HG03025 (cell line): ENCODE data around the gene SPCS1.
"Not testable (repeated sequence)": the region's sequence is repeated elsewhere in the genome, so short reads cannot be mapped to it uniquely, and the experiment has no call there.

Experiments used
- ATAC-seq: cut with Tn5 transposase; IDR thresholded peaks from one replicate; pipeline ENCODE4 v1.9.1; 2021; ENCODE audit warnings: mild to moderate bottlenecking, moderate library complexity; ENCODE audit not compliant: unreplicated experiment, low FRiP score

Gene SPCS1

GRCh38 chr3:52728753-52729152, 22.8 kb downstream of the SPCS1 start:
- ATAC-seq, result not testable (repeated sequence)

- ATAC-seq, result no peak
Measured at GRCh38 chr3:52730681-52731080, 24.8 kb downstream of the SPCS1 start.

- ATAC-seq, result no peak
Measured at GRCh38 chr3:52731590-52731989, 25.7 kb downstream of the SPCS1 start.

GRCh38 chr3:52733256-52733891, 27.5 kb downstream of the SPCS1 start:
- ATAC-seq, result no peak

GRCh38 chr3:52739730-52740129, 33.8 kb downstream of the SPCS1 start:
- ATAC-seq, result no peak

GRCh38 chr3:52742418-52743041, 36.6 kb downstream of the SPCS1 start:
- ATAC-seq, result no peak

GRCh38 chr3:52743152-52743551, 37.2 kb downstream of the SPCS1 start:
- no peak for ATAC-seq

GRCh38 chr3:52743721-52744120, 37.8 kb downstream of the SPCS1 start:
- no peak for ATAC-seq

- no peak for ATAC-seq
Measured at GRCh38 chr3:52752045-52752660, 46.2 kb downstream of the SPCS1 start.

- ATAC-seq, result no peak
Measured at GRCh38 chr3:52754373-52754772, 48.5 kb downstream of the SPCS1 start.

- no peak for ATAC-seq
Measured at GRCh38 chr3:52756141-52756540, 50.2 kb downstream of the SPCS1 start.
